ENCODE data around the gene STPG1.
"Not testable (repeated sequence)": the region's sequence is repeated elsewhere in the genome, so short reads cannot be mapped to it uniquely, and the experiment has no call there.

The STPG1 gene

DNA sequence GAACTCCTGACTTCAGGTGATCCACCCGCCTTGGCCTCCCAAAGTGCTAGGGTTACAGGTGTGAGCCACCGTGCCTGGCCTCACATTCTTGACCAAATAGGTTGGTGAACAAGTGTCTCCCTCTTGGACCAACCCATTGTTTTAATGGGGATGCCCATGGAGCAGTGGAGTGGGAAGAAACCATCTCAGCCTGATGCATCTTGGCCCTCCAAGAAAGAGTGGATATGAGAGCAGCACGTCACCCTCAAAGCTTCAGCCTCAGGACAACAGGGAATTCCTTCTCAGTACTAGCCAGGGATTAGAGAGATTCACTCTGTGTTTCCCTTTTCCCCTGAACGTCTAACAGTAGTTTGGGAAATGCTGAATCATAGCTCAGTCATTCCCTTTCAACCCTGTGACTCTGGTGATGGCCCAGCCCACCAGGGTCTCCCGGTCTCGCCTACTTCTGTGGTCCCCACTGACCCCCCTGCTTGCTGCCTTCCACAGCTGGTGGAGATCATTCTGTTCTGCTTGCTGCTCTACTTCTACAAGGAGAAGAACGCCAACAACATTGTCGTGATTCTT is 39.4 kb upstream of the STPG1 start:
- no peaks in the 10 kb centered on the region for H3K27me3 ChIP-seq (ENCODE audit: insufficient read depth, insufficient read length)
- H3K9me3 ChIP-seq (ENCODE audit: insufficient read depth, low read length), result no peaks in the 10 kb centered on the region
- TF ChIP-seq YY1 (IDR thresholded peaks at IDR 0.05; ENCODE audit: insufficient read depth, insufficient read length) (no peak), ZNF274 (IDR thresholded peaks at IDR 0.05; ENCODE audit: low read depth, low read length) (no peak), SUZ12 (IDR thresholded peaks at IDR 0.05; ENCODE audit: extremely low read depth, insufficient read depth, insufficient read length) (no peak)
- DNase-seq (ENCODE audit: low read depth, low spot score), result no peak
- H3K36me3 ChIP-seq (ENCODE audit: insufficient read depth, insufficient read length, low read length), result peaks cover 5% of the 10 kb centered on the region
- no peak overlapping the region for H3K9ac ChIP-seq (ENCODE audit: insufficient read length, low read depth)
- H3K4me3 ChIP-seq (ENCODE audit: insufficient read length, low read depth), result no peak overlapping the region
- peaks cover 7% of the 10 kb centered on the region for H3K4me1 ChIP-seq (ENCODE audit: insufficient read depth, insufficient read length)

- Histone ChIP-seq H3K27me3 (ENCODE audit: insufficient read depth, insufficient read length) (no peaks in the 10 kb centered on the region), H3K4me1 (ENCODE audit: insufficient read depth, insufficient read length) (no peaks in the 10 kb centered on the region), H3K9me3 (ENCODE audit: insufficient read depth, low read length) (no peaks in the 10 kb centered on the region), H3K9ac (ENCODE audit: insufficient read length, low read depth) (no peak overlapping the region), H3K36me3 (ENCODE audit: insufficient read depth, insufficient read length, low read length) (peaks cover 5% of the 10 kb centered on the region), H3K4me3 (ENCODE audit: insufficient read length, low read depth) (no peak overlapping the region)
- no peak for TF ChIP-seq YY1 (IDR thresholded peaks at IDR 0.05; ENCODE audit: insufficient read depth, insufficient read length)
- no peak for DNase-seq (ENCODE audit: low read depth, low spot score)
Measured at GRCh38 chr1:24451746-24452145, 38.2 kb upstream of the STPG1 start.

DNA sequence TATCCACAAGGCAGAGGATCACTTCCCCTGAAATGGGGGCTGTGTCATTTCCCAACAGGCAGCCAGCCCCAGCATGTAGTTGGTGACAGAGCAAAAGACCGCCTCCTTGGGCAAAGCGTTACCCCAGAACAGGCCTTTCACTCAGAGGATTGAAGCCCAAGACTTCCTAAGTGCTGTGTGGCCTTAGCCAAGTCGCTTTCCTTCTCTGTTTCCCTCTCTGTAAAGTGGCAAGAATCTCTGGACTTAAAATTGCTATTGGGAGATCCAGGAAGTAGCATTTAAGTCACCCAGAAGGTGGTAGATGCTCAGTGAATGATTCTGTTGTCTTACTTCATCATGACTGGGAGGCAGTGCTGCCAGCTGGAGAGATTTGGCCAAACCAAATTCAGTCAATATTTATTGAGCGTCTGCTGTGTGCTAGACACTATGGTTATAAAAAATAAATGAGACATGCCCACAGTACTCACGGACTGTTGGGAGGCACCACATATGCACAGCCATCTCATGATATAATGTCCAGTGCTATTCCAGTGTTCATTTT is 37.3 kb upstream of the STPG1 start:
- H3K36me3 ChIP-seq (ENCODE audit: insufficient read depth, insufficient read length, low read length), result peaks cover 5% of the 10 kb centered on the region
- no peaks in the 10 kb centered on the region for H3K27me3 ChIP-seq (ENCODE audit: insufficient read depth, insufficient read length)
- H3K9me3 ChIP-seq (ENCODE audit: insufficient read depth, low read length), result no peaks in the 10 kb centered on the region

DNA sequence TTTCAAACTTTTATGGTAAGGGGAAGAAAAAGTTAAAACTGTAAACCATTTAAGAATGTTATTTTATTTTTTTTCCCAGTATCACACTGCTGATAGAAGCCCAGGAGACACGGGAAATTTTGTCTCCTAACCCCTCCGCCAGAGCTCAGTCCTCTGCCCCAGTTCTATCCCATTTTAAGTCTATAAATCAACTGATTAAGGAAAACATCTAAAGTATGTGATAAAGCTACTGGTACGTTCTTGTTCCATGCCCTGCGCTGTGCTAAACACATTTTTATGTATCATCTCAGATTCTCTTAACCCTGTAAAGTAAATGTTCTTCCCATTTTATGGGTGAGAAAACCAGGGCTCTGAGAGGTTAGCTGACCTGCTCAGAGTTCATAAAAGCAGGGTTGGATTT is 36.7 kb upstream of the STPG1 start:
- peaks cover 5% of the 10 kb centered on the region for H3K36me3 ChIP-seq (ENCODE audit: insufficient read depth, insufficient read length, low read length)
- H3K4me3 ChIP-seq (ENCODE audit: insufficient read length, low read depth), result no peak overlapping the region
- no peak for DNase-seq (ENCODE audit: low read depth, low spot score)
- no peaks in the 10 kb centered on the region for H3K9me3 ChIP-seq (ENCODE audit: insufficient read depth, low read length)
- no peak overlapping the region for H3K9ac ChIP-seq (ENCODE audit: insufficient read length, low read depth)
- no peak for TF ChIP-seq ZNF274 (IDR thresholded peaks at IDR 0.05; ENCODE audit: low read depth, low read length)
- no peak for TF ChIP-seq YY1 (IDR thresholded peaks at IDR 0.05; ENCODE audit: insufficient read depth, insufficient read length)
- no peak for TF ChIP-seq SUZ12 (IDR thresholded peaks at IDR 0.05; ENCODE audit: extremely low read depth, insufficient read depth, insufficient read length)
- H3K27me3 ChIP-seq (ENCODE audit: insufficient read depth, insufficient read length), result no peaks in the 10 kb centered on the region
- H3K4me1 ChIP-seq (ENCODE audit: insufficient read depth, insufficient read length), result no peaks in the 10 kb centered on the region

More for the DNA sequence above, 37.3 kb upstream of the STPG1 start:
- no peak overlapping the region for H3K9ac ChIP-seq (ENCODE audit: insufficient read length, low read depth)
- H3K4me3 ChIP-seq (ENCODE audit: insufficient read length, low read depth), result no peak overlapping the region
- DNase-seq (ENCODE audit: low read depth, low spot score), result no peak
- TF ChIP-seq ZNF274 (IDR thresholded peaks at IDR 0.05; ENCODE audit: low read depth, low read length) (no peak), SUZ12 (IDR thresholded peaks at IDR 0.05; ENCODE audit: extremely low read depth, insufficient read depth, insufficient read length) (no peak), YY1 (IDR thresholded peaks at IDR 0.05; ENCODE audit: insufficient read depth, insufficient read length) (no peak)
- no peaks in the 10 kb centered on the region for H3K4me1 ChIP-seq (ENCODE audit: insufficient read depth, insufficient read length)

DNA sequence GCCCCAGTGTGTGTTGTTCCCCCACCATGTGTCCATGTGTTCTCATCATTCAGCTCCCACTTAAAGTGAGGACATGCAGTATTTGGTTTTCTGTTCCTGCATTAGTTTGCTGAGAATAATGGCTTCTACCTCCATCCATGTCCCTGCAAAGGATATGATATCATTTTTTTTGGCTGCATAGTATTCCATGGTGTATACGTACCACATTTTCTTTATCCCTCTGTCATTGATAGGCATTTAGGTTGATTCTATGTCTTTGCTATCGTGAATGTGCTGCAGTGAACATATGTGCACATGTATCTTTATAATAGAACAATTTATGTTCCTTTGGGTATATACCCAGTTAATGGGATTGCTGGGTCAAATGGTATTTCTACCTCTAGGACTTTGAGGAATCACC is 32.9 kb upstream of the STPG1 start:
- not testable (repeated sequence) for H3K4me1 ChIP-seq (ENCODE audit: insufficient read depth, insufficient read length); H3K36me3 ChIP-seq (ENCODE audit: insufficient read depth, insufficient read length, low read length); H3K4me3 ChIP-seq (ENCODE audit: insufficient read length, low read depth); DNase-seq (ENCODE audit: low read depth, low spot score); H3K9me3 ChIP-seq (ENCODE audit: insufficient read depth, low read length); H3K27me3 ChIP-seq (ENCODE audit: insufficient read depth, insufficient read length); H3K9ac ChIP-seq (ENCODE audit: insufficient read length, low read depth)

DNA sequence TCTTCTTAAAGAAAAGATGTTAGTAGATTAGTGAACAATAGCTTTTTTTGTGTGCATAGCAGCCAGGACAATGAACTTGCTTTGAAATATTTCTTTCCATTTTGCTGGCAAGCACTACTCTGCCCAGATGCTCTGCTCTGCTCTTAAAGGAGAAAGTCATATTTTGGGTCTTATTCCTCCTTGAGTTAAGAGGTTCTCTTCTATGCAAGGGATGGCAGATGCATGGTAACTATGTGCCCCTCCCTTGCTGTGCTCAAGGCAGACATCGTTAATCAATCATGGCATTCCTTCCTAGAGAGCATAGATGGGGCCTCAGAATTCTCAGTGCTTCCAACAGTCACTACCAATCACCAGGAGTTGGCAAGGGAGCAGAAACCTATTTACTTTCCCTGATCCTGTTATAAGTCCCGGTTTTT is 29.7 kb upstream of the STPG1 start:
- Histone ChIP-seq H3K9ac (ENCODE audit: insufficient read length, low read depth) (no peak overlapping the region), H3K4me1 (ENCODE audit: insufficient read depth, insufficient read length) (peaks cover 6% of the 10 kb centered on the region), H3K27me3 (ENCODE audit: insufficient read depth, insufficient read length) (no peaks in the 10 kb centered on the region), H3K9me3 (ENCODE audit: insufficient read depth, low read length) (no peaks in the 10 kb centered on the region), H3K4me3 (ENCODE audit: insufficient read length, low read depth) (no peak overlapping the region), H3K36me3 (ENCODE audit: insufficient read depth, insufficient read length, low read length) (no peaks in the 10 kb centered on the region)
- no peak for TF ChIP-seq ZNF274 (IDR thresholded peaks at IDR 0.05; ENCODE audit: low read depth, low read length)
- no peak for DNase-seq (ENCODE audit: low read depth, low spot score)

- DNase-seq (ENCODE audit: low read depth, low spot score), result no peak
- Histone ChIP-seq H3K36me3 (ENCODE audit: insufficient read depth, insufficient read length, low read length) (no peaks in the 10 kb centered on the region), H3K4me3 (ENCODE audit: insufficient read length, low read depth) (no peak overlapping the region), H3K9me3 (ENCODE audit: insufficient read depth, low read length) (no peaks in the 10 kb centered on the region), H3K4me1 (ENCODE audit: insufficient read depth, insufficient read length) (peaks cover 6% of the 10 kb centered on the region), H3K27me3 (ENCODE audit: insufficient read depth, insufficient read length) (no peaks in the 10 kb centered on the region), H3K9ac (ENCODE audit: insufficient read length, low read depth) (no peak overlapping the region)
- TF ChIP-seq ZNF274 (IDR thresholded peaks at IDR 0.05; ENCODE audit: low read depth, low read length) (no peak), YY1 (IDR thresholded peaks at IDR 0.05; ENCODE audit: insufficient read depth, insufficient read length) (no peak), SUZ12 (IDR thresholded peaks at IDR 0.05; ENCODE audit: extremely low read depth, insufficient read depth, insufficient read length) (no peak)
Measured at GRCh38 chr1:24442764-24443163, 29.2 kb upstream of the STPG1 start.

All from NT2/D1 (cell line).